DOHH2 (cell line): ENCODE measurements around the gene MTIF3.
A peak's percentile ranks its signal among the peaks of the same experiment; 100 is the strongest.

Experiments
- H3F3A ChIP-seq: fragments of 200-600 bp; sonication (generic), shearing (Covaris generic); 2 replicates; pipeline ENCODE4 v1.6.0; 2016; ENCODE audit warnings: antibody characterized with exemption, mild to moderate bottlenecking; ENCODE audit not compliant: control insufficient read depth, insufficient read depth
- H3K27ac ChIP-seq: fragments of 200-600 bp; sonication (generic); 2 replicates; pipeline ENCODE4 v1.5.1; 2014; ENCODE audit warnings: low read depth, mild to moderate bottlenecking, low read length, moderate library complexity
- H3K27me3 ChIP-seq: fragments of 200-600 bp; sonication (generic); 2 replicates; pipeline ENCODE4 v1.6.1; 2014; ENCODE audit warnings: mild to moderate bottlenecking, low read length, mixed read lengths; ENCODE audit not compliant: control insufficient read depth
- H3K36me3 ChIP-seq: fragments of 200-600 bp; sonication (generic); 2 replicates; pipeline ENCODE4 v1.6.1; 2014; ENCODE audit warnings: mild to moderate bottlenecking, low read length, moderate library complexity, mixed read lengths; ENCODE audit not compliant: control insufficient read depth
- H3K4me1 ChIP-seq: fragments of 200-600 bp; sonication (generic); 2 replicates; pipeline ENCODE4 v1.6.1; 2014; ENCODE audit warnings: mild to moderate bottlenecking, low read length, mixed read lengths; ENCODE audit not compliant: control insufficient read depth
- H3K4me2 ChIP-seq: fragments of 200-600 bp; sonication (generic); 2 replicates; pipeline ENCODE4 v1.6.0; 2014; ENCODE audit warnings: mild to moderate bottlenecking, low read length, moderate library complexity
- H3K4me3 ChIP-seq: fragments of 200-600 bp; sonication (generic); 2 replicates; pipeline ENCODE4 v1.5.1; 2014; ENCODE audit warnings: mild to moderate bottlenecking, low read length, mixed read lengths
- H3K79me2 ChIP-seq: fragments of 200-600 bp; sonication (generic); 2 replicates; pipeline ENCODE4 v1.6.1; 2014; ENCODE audit warnings: mild to moderate bottlenecking, low read length, mixed read lengths; ENCODE audit not compliant: control insufficient read depth
- H3K9me2 ChIP-seq: fragments of 200-600 bp; sonication (generic); replicated peaks from 2 replicates; pipeline ENCODE4 v1.6.1; 2014; ENCODE audit warnings: mild to moderate bottlenecking, low read length, mixed read lengths; ENCODE audit not compliant: control insufficient read depth
- H3K9me3 ChIP-seq: fragments of 200-600 bp; sonication (generic); 2 replicates; pipeline ENCODE4 v1.6.1; 2014; ENCODE audit warnings: antibody characterized with exemption, low read length, mixed read lengths; ENCODE audit not compliant: control insufficient read depth, insufficient read depth
- H4K20me1 ChIP-seq: fragments of 200-600 bp; sonication (generic); 2 replicates; pipeline ENCODE4 v1.6.0; 2014; ENCODE audit warnings: low read depth, mild to moderate bottlenecking, antibody characterized with exemption, low read length, moderate library complexity; ENCODE audit not compliant: control insufficient read depth, insufficient read depth
- EZH2phosphoT487 ChIP-seq: fragments of 200-600 bp; sonication (generic); IDR thresholded peaks from 2 replicates; pipeline ENCODE4 v1.6.1; 2017; ENCODE audit warnings: borderline replicate concordance, mild to moderate bottlenecking, antibody characterized with exemption, low read length, moderate library complexity, mixed read lengths
- TF ChIP-seq, protein P1 (sequence below): fragments of 200-600 bp; sonication (generic); IDR thresholded peaks from one replicate; pipeline ENCODE4 v1.5.1; 2014; ENCODE audit warnings: antibody characterized with exemption, mild to moderate bottlenecking, low read depth, low read length; ENCODE audit not compliant: poor library complexity, severe bottlenecking

The MTIF3 gene

DNA sequence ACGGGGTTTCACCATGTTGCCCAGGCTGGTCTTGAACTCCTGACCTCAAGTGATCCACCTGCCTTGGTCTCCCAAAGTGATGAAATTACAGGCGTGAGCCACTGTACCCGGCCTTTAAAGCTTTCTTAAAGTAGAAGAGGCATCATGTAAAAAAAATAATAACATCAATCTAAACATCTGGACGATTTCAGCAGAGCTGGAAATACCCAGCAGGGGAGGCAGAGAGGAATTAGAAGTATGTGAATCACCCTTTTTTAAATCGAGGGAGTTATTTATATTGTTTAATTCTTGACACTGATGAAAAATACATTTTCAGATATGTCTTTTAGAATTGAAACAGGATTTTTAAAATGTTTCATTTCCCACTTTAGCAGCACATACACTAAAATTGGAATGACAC, 37.4 kb upstream of the MTIF3 start:
- Histone ChIP-seq H3K27me3 (peaks cover 4% of the 10 kb centered on the region; the same call in 1 of the 2 replicates), H3F3A (no peaks in the 10 kb centered on the region), H3K9me3 (peaks cover 5% of the 10 kb centered on the region; the same call in 1 of the 2 replicates), H3K27ac (no peak overlapping the region), H3K9me2 (no peaks in the 10 kb centered on the region), H3K36me3 (peaks cover 5% of the 10 kb centered on the region; the same call in 1 of the 2 replicates), H3K4me1 (peaks cover 8% of the 10 kb centered on the region), H3K79me2 (no peaks in the 10 kb centered on the region), H3K4me2 (no peak overlapping the region), H4K20me1 (no peaks in the 10 kb centered on the region), H3K4me3 (no peak overlapping the region)
- TF ChIP-seq EZH2phosphoT487, result no peak
- TF ChIP-seq, protein P1, sequence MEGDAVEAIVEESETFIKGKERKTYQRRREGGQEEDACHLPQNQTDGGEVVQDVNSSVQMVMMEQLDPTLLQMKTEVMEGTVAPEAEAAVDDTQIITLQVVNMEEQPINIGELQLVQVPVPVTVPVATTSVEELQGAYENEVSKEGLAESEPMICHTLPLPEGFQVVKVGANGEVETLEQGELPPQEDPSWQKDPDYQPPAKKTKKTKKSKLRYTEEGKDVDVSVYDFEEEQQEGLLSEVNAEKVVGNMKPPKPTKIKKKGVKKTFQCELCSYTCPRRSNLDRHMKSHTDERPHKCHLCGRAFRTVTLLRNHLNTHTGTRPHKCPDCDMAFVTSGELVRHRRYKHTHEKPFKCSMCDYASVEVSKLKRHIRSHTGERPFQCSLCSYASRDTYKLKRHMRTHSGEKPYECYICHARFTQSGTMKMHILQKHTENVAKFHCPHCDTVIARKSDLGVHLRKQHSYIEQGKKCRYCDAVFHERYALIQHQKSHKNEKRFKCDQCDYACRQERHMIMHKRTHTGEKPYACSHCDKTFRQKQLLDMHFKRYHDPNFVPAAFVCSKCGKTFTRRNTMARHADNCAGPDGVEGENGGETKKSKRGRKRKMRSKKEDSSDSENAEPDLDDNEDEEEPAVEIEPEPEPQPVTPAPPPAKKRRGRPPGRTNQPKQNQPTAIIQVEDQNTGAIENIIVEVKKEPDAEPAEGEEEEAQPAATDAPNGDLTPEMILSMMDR, result no peak

DNA sequence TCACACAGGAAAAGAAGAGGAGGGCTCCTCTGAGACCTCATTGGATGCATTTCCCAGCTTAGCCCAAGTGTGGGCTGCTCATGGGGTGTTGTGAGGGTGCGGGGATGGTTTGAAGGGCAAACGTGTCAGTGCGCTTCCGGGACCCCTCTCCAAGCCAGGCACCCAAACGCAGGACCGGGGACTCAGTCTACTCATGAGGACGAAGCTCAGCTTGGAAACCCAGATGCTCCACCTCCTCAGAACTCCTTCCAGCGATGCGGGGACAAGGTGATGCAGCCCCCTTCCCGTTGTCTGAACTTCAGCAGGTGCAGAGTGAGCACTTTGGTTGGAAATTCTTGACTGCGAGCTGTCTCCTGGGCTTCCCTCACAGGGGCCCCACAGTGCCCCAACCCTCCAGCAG, 33.1 kb upstream of the MTIF3 start:
- H3F3A ChIP-seq, result no peaks in the 10 kb centered on the region
- H3K79me2 ChIP-seq, result no peaks in the 10 kb centered on the region
- no peaks in the 10 kb centered on the region for H4K20me1 ChIP-seq
- no peak for TF ChIP-seq EZH2phosphoT487
- TF ChIP-seq, protein P1, result no peak
- H3K36me3 ChIP-seq, result peaks cover 5% of the 10 kb centered on the region; the same call in 1 of the 2 replicates
- H3K4me3 ChIP-seq, result peak overlapping the region; percentile 30
- H3K9me2 ChIP-seq, result no peaks in the 10 kb centered on the region
- H3K9me3 ChIP-seq, result peaks cover 14% of the 10 kb centered on the region; the same call in 1 of the 2 replicates
- H3K4me2 ChIP-seq, result peak overlapping the region; percentile 41
- H3K4me1 ChIP-seq, result peaks cover 19% of the 10 kb centered on the region
- peak overlapping the region; percentile 27; the same call in 1 of the 2 replicates for H3K27ac ChIP-seq
- peaks cover 4% of the 10 kb centered on the region; the same call in 1 of the 2 replicates for H3K27me3 ChIP-seq

DNA sequence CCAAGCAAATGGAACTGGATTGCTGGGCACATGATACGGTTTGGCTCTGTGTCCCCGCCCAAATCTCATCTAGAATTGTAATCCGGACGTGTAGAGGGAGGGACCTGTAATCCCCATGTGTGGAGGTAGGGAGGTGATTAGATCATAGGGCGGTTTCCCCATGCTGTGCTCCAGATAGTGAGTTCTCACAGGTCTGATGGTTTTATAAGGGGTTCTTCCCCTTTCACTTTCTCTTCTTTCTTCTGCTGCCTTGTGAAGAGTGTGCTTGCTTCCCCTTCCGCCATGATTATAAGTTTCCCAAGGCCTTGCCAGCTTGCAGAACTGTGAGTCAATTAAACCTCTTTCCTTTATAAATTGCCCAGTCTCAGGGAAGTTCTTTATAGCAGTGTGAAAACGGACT, 32.6 kb upstream of the MTIF3 start:
- peak overlapping the region; percentile 30 for H3K4me3 ChIP-seq
- peak overlapping the region; percentile 41 for H3K4me2 ChIP-seq
- H3K27me3 ChIP-seq, result no peaks in the 10 kb centered on the region
- H3F3A ChIP-seq, result no peaks in the 10 kb centered on the region
- peaks cover 5% of the 10 kb centered on the region; the same call in 1 of the 2 replicates for H3K36me3 ChIP-seq
- no peak for TF ChIP-seq EZH2phosphoT487
- TF ChIP-seq, protein P1, result no peak
- no peaks in the 10 kb centered on the region for H3K79me2 ChIP-seq
- H3K9me3 ChIP-seq, result peaks cover 14% of the 10 kb centered on the region; the same call in 1 of the 2 replicates
- H3K27ac ChIP-seq, result peak overlapping the region; percentile 27; the same call in 1 of the 2 replicates
- H4K20me1 ChIP-seq, result no peaks in the 10 kb centered on the region
- H3K4me1 ChIP-seq, result peaks cover 23% of the 10 kb centered on the region
- H3K9me2 ChIP-seq, result no peaks in the 10 kb centered on the region
